ENCODE results near the gene ARSI. TPM values are rescaled to one million over a fixed set of nuclear protein-coding genes. Genes with fewer than 3 reads are reported as not detected.

Gene ARSI
- polyA plus RNA-seq (2012; ENCODE audit: missing spikeins): not detected

DNA sequence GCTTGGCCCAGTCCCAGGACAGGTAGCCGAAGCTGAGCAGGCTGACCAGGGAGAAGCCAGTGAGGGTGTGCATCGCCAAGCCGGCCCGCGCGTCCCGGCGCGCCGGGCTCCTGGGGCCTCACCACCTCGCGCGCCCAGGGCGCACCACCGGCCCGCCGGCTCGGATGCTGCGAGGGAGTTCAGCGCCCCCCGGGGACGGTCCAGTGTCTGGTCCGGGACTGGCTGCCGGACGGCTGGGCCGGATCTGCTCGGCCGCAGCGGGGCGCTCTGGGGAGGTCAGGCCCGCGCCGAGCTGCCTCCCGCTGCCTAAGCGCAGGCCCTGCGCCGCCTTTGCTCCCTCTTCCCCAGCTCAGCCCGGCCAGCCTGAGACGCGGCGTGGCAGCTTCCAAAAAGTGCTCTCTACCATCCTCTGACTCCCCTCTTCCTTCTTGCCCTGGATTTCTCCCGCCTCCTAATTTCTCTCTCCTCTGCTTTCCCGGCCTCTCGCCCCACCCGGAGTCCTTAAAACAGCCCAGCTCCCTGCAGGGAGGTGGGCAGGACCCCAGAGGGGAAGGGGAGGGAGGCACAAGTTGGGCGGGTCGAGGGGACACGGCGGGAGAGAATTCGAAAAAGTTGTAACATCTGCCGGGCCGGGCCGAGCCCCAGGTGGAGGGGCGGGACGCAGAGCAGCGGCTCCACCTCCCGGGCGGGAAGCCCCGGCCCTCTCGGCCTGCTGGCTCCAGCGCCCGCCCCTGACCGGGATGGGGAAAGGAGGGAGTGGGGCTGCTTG lies at the start of gene ARSI:
ARSI (minus strand) TSS at position 605 of the 769 bp plus-strand sequence; CDS start at position 73, 532 bp downstream.
- TF ChIP-seq POLR2AphosphoS5 (IDR thresholded peaks at IDR 0.05; ENCODE audit: low read depth, low read length) (no peak), POLR2A (IDR thresholded peaks at IDR 0.05; ENCODE audit: low read depth, low read length) (no peak), TAF1 (IDR thresholded peaks at IDR 0.05; ENCODE audit: borderline replicate concordance, low read depth, low read length) (no peak)
- FAIRE-seq: no peak
- no peak for DNase-seq (ENCODE audit: insufficient read length)

DNA sequence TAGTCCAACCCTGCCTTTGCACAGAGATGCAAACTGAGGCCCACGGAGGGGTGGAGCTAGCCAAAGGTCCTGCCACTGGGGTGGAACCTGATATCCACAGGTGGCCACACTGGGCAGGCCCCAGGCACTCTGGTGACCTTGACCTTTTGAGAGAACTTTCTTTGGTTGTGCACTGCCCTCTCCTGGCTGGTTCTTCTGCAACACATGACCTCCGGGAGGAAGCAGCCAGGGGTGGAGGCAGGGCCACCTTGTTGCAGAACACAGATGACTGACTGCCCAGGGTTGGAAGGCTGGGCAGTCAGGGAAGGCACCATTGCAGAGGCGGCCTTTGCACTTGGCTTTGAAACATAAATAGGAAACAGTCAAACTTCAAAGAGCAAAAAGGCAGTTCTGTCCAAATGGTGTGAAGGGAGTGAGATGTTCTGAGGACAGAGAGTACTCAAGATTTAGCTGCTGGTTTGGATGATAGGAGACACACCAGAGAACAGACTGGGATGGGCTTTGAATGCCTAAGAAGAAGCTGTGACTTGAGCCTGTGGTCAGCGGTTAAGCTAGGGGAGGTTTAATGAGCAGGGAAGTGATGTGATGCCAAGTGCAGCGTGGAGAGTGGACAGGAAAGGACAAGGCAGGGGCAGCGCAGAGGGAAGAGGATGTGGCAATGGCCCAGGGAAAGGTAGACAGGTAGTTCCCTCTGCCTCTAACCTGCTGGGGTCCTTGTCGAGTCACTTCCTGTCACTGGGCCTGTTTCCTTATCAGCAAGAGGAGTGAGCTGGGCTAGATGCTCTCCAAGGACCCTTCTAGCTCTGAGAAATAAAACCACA lies 48.0 kb upstream of the ARSI start:
- TF ChIP-seq POLR2AphosphoS5 (IDR thresholded peaks at IDR 0.05; ENCODE audit: low read depth, low read length) (no peak), TAF1 (IDR thresholded peaks at IDR 0.05; ENCODE audit: borderline replicate concordance, low read depth, low read length) (no peak), POLR2A (IDR thresholded peaks at IDR 0.05; ENCODE audit: low read depth, low read length) (no peak)
- DNase-seq (ENCODE audit: insufficient read length) (peak; percentile 51), FAIRE-seq (peak; percentile 89)

DNA sequence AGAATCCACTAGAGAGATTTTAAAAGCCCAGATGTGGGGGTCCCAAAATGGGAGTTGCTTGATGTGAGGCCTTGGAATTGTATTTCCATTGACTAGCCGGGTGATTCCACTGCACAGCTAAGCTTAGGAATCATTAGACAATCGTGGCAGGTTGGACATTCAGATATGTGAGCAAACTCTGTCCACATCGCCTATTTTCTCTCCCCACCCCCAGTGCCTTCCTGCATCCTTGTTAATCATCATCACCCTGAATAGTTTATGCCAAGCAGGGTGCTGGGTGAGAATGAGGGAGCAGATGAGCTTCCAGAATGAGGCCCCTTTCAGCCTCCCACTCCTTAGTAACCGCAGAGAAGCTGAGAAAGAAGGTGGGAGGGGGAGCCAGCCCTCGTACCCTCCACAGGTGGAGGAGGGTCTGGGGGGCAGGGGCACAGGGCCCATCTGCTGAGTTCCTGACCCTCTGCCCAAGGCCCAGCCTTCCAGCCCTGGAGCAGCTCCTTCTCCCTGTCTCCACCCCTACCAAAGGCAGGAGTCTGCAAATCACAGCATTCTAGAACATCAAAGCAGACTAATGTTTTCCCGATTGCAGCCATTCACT lies 47.1 kb upstream of the ARSI start:
- DNase-seq (ENCODE audit: insufficient read length) (no peak), FAIRE-seq (no peak)
- TF ChIP-seq POLR2AphosphoS5 (IDR thresholded peaks at IDR 0.05; ENCODE audit: low read depth, low read length) (no peak), POLR2A (IDR thresholded peaks at IDR 0.05; ENCODE audit: low read depth, low read length) (no peak), TAF1 (IDR thresholded peaks at IDR 0.05; ENCODE audit: borderline replicate concordance, low read depth, low read length) (no peak)

DNA sequence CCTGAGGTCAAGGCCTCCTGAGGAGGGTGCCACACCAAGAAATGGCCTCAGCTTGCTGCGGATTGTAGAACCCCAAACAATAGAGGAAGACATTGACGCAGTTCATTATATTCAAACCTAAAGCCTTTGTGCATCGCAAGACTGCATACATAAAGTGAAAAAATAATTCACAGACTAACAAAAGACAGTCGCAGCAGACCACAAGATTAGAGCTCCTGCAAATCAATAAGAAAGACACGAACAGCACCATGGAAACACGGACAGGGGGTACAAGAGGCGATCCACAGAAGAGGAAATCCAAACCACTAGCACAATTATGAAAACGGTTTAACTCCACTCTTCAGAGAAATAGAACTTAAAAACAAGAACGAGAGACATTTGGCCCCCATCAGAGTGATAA lies 44.7 kb upstream of the ARSI start:
- TF ChIP-seq POLR2A (IDR thresholded peaks at IDR 0.05; ENCODE audit: low read depth, low read length): no peak
- no peak for TF ChIP-seq TAF1 (IDR thresholded peaks at IDR 0.05; ENCODE audit: borderline replicate concordance, low read depth, low read length)
- TF ChIP-seq POLR2AphosphoS5 (IDR thresholded peaks at IDR 0.05; ENCODE audit: low read depth, low read length): no peak
- FAIRE-seq (no peak), DNase-seq (ENCODE audit: insufficient read length) (no peak)

DNA sequence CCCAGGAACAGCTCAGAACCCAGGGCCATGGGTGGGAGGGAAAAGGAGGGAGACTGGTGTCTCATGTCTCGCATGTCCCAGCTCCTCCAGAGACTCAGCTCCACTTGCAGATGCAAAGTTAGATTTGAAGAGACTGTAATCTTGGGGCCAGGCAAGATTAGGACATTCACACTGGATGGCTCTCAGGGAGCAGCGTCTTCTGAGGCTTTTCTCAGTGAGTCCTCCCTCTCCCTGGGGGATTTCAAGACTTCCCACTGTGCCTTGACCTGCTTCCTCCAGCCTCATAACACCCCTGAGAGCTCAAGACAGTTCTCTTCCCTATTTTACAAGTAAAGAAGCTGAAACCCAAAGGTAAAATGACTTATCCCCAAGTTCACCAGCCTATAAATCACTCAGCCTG lies 44.3 kb upstream of the ARSI start:
- FAIRE-seq (no peak), DNase-seq (ENCODE audit: insufficient read length) (no peak)
- TF ChIP-seq POLR2A (IDR thresholded peaks at IDR 0.05; ENCODE audit: low read depth, low read length) (no peak), POLR2AphosphoS5 (IDR thresholded peaks at IDR 0.05; ENCODE audit: low read depth, low read length) (no peak), TAF1 (IDR thresholded peaks at IDR 0.05; ENCODE audit: borderline replicate concordance, low read depth, low read length) (no peak)

DNA sequence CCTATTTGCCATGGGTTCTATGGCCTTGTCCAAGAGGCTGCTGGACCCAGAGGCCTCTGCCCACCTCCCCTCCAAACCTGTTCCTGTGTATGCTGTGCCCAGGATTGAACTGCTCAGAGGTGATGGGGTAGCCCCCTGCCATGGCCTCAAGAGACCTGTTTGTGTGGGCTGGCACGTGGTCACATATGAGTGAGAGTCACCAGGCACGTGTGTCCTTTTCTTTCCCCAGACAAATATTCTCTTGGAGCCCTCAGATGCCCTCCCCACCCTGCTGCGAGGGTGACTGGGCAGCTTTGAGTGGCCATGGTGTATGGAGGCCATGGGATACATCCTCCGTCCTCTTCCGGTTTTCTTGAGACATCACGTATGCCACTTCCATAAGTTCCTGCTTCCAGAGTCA lies 43.9 kb upstream of the ARSI start:
- FAIRE-seq: no peak
- TF ChIP-seq TAF1 (IDR thresholded peaks at IDR 0.05; ENCODE audit: borderline replicate concordance, low read depth, low read length): no peak
- TF ChIP-seq POLR2A (IDR thresholded peaks at IDR 0.05; ENCODE audit: low read depth, low read length): no peak
- TF ChIP-seq POLR2AphosphoS5 (IDR thresholded peaks at IDR 0.05; ENCODE audit: low read depth, low read length): no peak
- DNase-seq (ENCODE audit: insufficient read length): no peak

DNA sequence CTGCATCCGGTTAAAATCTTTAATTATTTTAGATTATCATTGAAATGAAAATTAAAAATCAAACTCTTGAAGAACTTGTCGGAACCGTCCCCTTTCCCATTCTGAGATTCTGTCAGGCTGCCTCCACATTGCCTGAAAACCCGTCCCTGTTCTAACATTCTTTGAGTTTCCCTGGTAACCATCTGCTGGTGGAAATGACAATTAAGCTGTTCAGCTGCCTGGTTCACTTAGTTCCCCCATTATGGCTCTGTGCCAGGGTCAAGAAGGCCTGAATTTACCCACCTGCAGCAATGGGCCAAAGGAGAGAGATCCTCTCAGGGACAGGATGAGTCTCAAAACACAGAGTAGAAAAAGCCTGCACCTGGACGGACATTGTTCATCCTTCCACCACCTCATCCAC lies 43.0 kb upstream of the ARSI start:
- DNase-seq (ENCODE audit: insufficient read length) (no peak), FAIRE-seq (no peak)
- TF ChIP-seq POLR2A (IDR thresholded peaks at IDR 0.05; ENCODE audit: low read depth, low read length) (no peak), TAF1 (IDR thresholded peaks at IDR 0.05; ENCODE audit: borderline replicate concordance, low read depth, low read length) (no peak), POLR2AphosphoS5 (IDR thresholded peaks at IDR 0.05; ENCODE audit: low read depth, low read length) (no peak)

DNA sequence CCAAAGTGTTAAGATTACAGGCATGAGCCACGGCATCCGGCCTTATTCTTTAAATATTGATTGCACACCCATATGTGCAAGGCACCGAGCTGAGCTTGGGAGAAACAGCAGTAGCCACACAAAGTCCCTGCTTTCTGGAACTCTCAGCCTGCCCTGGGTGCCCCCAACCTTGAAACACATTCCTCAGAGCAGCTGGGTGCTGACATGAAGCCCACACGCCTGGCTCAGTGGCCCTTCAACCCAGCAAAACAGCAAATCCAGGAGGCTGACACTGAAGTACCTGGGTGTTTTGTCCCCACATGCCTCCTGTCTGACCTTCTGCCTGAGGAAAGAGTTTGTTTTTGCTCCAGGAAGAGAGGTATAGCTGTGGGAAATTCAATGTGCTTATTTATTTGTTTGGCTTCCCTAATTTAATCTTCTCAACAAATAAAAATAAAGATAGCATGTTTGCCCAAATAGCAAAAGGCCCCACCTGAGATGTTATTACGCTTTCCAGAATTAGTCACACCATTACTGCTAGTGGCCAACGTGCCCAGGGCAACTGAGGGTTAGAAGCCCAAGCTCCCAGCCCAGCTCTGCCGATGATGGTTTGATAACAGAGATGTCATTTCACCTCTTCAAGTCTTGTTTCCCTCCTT lies 41.4 kb upstream of the ARSI start:
- FAIRE-seq (no peak), DNase-seq (ENCODE audit: insufficient read length) (no peak)
- no peak for TF ChIP-seq POLR2A (IDR thresholded peaks at IDR 0.05; ENCODE audit: low read depth, low read length)
- no peak for TF ChIP-seq TAF1 (IDR thresholded peaks at IDR 0.05; ENCODE audit: borderline replicate concordance, low read depth, low read length)
- TF ChIP-seq POLR2AphosphoS5 (IDR thresholded peaks at IDR 0.05; ENCODE audit: low read depth, low read length): no peak

DNA sequence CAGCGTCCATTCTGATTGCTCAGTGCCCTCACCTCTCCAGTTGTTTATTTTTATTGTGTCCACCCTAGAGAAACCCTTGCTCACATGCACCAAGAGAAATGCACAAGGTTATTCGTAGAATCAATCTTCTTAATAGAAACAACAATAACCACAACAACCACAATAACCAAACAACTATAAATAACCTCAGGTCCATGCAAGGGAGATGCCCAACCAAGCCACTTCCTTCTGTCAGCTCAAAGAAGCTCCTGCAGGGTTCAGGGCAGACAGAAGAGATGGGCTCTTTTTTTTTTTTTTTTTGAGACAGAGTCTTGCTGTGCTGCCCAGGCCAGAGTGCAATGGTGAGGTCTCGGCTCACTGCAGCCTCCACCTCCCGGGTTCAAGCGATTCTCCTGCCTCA lies 39.9 kb upstream of the ARSI start:
- TF ChIP-seq TAF1 (IDR thresholded peaks at IDR 0.05; ENCODE audit: borderline replicate concordance, low read depth, low read length) (no peak), POLR2A (IDR thresholded peaks at IDR 0.05; ENCODE audit: low read depth, low read length) (no peak), POLR2AphosphoS5 (IDR thresholded peaks at IDR 0.05; ENCODE audit: low read depth, low read length) (no peak)
- DNase-seq (ENCODE audit: insufficient read length) (no peak), FAIRE-seq (no peak)

DNA sequence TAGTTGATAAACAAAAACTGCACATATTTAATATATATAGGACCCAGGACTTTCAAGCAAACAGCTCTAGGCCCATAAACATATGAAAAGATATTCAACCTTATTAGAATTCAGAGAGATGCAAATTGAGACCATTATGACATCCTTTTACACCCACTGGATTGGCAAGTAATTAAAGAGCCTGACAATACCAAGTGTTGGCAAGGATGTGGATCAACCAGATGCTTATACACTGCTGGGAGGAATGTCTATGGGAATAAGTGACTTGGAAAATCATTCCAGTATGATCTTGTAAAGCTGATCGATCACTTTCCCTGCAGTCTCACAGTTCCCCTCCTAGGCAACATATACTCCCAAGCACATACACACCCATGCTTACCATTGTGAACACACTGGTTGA lies 39.3 kb upstream of the ARSI start:
- DNase-seq (ENCODE audit: insufficient read length) (no peak), FAIRE-seq (no peak)
- TF ChIP-seq POLR2A (IDR thresholded peaks at IDR 0.05; ENCODE audit: low read depth, low read length): no peak
- no peak for TF ChIP-seq TAF1 (IDR thresholded peaks at IDR 0.05; ENCODE audit: borderline replicate concordance, low read depth, low read length)
- no peak for TF ChIP-seq POLR2AphosphoS5 (IDR thresholded peaks at IDR 0.05; ENCODE audit: low read depth, low read length)

DNA sequence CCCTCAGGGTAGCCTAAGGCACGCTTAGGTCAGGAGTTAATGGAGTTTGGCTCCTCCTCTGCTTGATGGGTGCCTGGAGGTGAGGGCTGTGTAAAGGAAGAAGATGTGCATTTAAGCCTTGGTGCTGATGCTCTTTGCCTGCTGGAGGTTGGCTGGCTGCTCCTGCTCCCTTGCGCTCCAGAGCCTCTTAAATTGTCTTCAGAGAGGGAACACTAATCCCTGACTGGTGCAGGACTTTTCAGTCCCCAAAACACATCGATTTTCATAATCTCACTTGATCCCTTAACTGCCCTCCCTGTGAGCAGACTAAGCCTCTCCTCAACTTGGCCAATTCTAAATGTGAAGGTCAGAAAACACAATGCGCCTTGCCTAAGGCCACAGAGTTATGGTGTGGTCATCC lies 38.6 kb upstream of the ARSI start:
- no peak for TF ChIP-seq POLR2A (IDR thresholded peaks at IDR 0.05; ENCODE audit: low read depth, low read length)
- TF ChIP-seq POLR2AphosphoS5 (IDR thresholded peaks at IDR 0.05; ENCODE audit: low read depth, low read length): no peak
- TF ChIP-seq TAF1 (IDR thresholded peaks at IDR 0.05; ENCODE audit: borderline replicate concordance, low read depth, low read length): no peak
- no peak for FAIRE-seq
- no peak for DNase-seq (ENCODE audit: insufficient read length)

All from GM12892 (cell line).